ENCODE measurements around the gene TIGD6. TPM values are rescaled to one million over a fixed set of nuclear protein-coding genes. Genes with fewer than 3 reads are reported as not detected.

TIGD6 gene
- total RNA-seq, 1 experiment from 2014 or later = 2.1 TPM

GRCh38 chr5:149961186-149961685, 39.2 kb downstream of the TIGD6 start:
- 0 out of 2 replicates have a peak, but pooled peaks cover 2% of the 10 kb centered on the region for H3K79me2 ChIP-seq (ENCODE audit: insufficient read depth, low read length)
- H3K9ac ChIP-seq (ENCODE audit: low read length) = peak overlapping the region; percentile 73
- no peaks in the 10 kb centered on the region for H3K9me3 ChIP-seq (ENCODE audit: control insufficient read depth in 1 of 2, insufficient read depth in 1 of 2, low read depth in 1 of 2, low read length in 2 of 2)
- no peak for DNase-seq (ENCODE audit: low read depth, low spot score)
- RAD21 ChIA-PET (ENCODE audit: low non-redundant PET in 1 of 2, low total read pairs in 2 of 2, uncharacterized antibody in 2 of 2, unreplicated experiment in 2 of 2) = interaction anchor here (0.7 to 1.6 kb wide), 3 partner anchors 123 to 294 kb away, joined by 3 to 5 read pairs (median 3); no protein-coding TSS in a partner anchor
- no peaks in the 10 kb centered on the region for H3K27me3 ChIP-seq (ENCODE audit: insufficient read depth, low read length)
- H2AFZ ChIP-seq (ENCODE audit: low read depth, low read length, poor library complexity, severe bottlenecking) = peak overlapping the region; percentile 61
- BruUV-seq (replicated peaks) = no TSS peak
- H3K4me3 ChIP-seq (replicated peaks in 1 of 2; ENCODE audit: low read depth in 1 of 2, low read length in 2 of 2) = peak overlapping the region; percentile 74
- no peaks in the 10 kb centered on the region for H4K20me1 ChIP-seq (ENCODE audit: insufficient read depth)
- H3K4me2 ChIP-seq (ENCODE audit: low read length) = peak overlapping the region; percentile 97
- CTCF ChIA-PET = interaction anchor here (0.7 to 3.4 kb wide), 9 partner anchors 10 to 325 kb away, joined by 3 to 26 read pairs (median 4); no protein-coding TSS in a partner anchor
- ATAC-seq = no peak; the same call in 1 of the 2 replicates
- no peaks in the 10 kb centered on the region for H3K36me3 ChIP-seq (ENCODE audit: control insufficient read depth in 1 of 2, insufficient read depth in 2 of 2, low read length in 2 of 2)
- intact Hi-C loops (cut with micrococcal nuclease) = no loop called here
- no peak for TF ChIP-seq ATF3 (IDR thresholded peaks at IDR 0.05)
- TF ChIP-seq POLR2AphosphoS5 (IDR thresholded peaks at IDR 0.05; ENCODE audit: low read depth, low read length) = no peak
- no peak for TF ChIP-seq REST (IDR thresholded peaks at IDR 0.05; ENCODE audit: low read depth)
- peaks cover 8 to 27% of the 10 kb centered on the region in 2 experiments for H3K4me1 ChIP-seq (ENCODE audit: control insufficient read depth in 1 of 2, insufficient read depth in 2 of 2, low read length in 2 of 2)
- POLR2A ChIA-PET = interaction anchor here (0.8 to 1.6 kb wide), 8 partner anchors 9 to 127 kb away, joined by 3 to 6 read pairs (median 4); partner anchors contain the start of genes HMGXB3 and TIGD6
- no peaks in the 10 kb centered on the region for H3K9me2 ChIP-seq (ENCODE audit: insufficient read depth)
- peak overlapping the region; percentile 48 for H3K27ac ChIP-seq (ENCODE audit: low read depth, low read length)

Measured in HCT116 (cell line).